GM23338 (cell line): Measurements from ENCODE around the gene ANKRD11.

Experiments used
- REST ChIP-seq: IDR thresholded peaks from one replicate; pipeline ENCODE4 v1.6.1; 2018; ENCODE audit warnings: antibody characterized with exemption; ENCODE audit not compliant: unreplicated experiment
- TF ChIP-seq, protein P1 (sequence below), 2 experiments: fragments of 200-600 bp in 1 of 2; sonication (generic) in 1 of 2; conservative IDR thresholded peaks; 2 replicates each; pipeline versions ENCODE4 v1.5.1 to v1.6.1; 2016 to 2017; ENCODE audit warnings: antibody characterized with exemption in 2 of 2, low read depth in 2 of 2, mild to moderate bottlenecking in 2 of 2, moderate library complexity in 1 of 2

GRCh38 chr16:89370081-89370511 lies 120.3 kb downstream of the ANKRD11 start:
- TF ChIP-seq REST = no peak
- TF ChIP-seq, protein P1, sequence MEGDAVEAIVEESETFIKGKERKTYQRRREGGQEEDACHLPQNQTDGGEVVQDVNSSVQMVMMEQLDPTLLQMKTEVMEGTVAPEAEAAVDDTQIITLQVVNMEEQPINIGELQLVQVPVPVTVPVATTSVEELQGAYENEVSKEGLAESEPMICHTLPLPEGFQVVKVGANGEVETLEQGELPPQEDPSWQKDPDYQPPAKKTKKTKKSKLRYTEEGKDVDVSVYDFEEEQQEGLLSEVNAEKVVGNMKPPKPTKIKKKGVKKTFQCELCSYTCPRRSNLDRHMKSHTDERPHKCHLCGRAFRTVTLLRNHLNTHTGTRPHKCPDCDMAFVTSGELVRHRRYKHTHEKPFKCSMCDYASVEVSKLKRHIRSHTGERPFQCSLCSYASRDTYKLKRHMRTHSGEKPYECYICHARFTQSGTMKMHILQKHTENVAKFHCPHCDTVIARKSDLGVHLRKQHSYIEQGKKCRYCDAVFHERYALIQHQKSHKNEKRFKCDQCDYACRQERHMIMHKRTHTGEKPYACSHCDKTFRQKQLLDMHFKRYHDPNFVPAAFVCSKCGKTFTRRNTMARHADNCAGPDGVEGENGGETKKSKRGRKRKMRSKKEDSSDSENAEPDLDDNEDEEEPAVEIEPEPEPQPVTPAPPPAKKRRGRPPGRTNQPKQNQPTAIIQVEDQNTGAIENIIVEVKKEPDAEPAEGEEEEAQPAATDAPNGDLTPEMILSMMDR (conservative IDR thresholded peaks at IDR 0.05; ENCODE audit: low read depth in 2 of 2) = no peak
